ENCODE measurements around the gene ADK. TPM values are rescaled to one million over a fixed set of nuclear protein-coding genes. Genes with fewer than 3 reads are reported as not detected.

ADK gene
- total RNA-seq, 1 donor from 2014 or later, result 46.1 TPM

- H3K27ac Mint-ChIP-seq, result peak overlapping the region; percentile 18
- ChIA-PET POLR2A (no interaction called here), CTCF (interaction anchor here (1.1 to 1.5 kb wide), 3 partner anchors 15 to 91 kb away, joined by 3 to 5 read pairs (median 4); no protein-coding TSS in a partner anchor)
- ATAC-seq (ENCODE audit: low read depth) (no peak), DNase-seq (no peak)
- no peaks in the 10 kb centered on the region for H3K27me3 Mint-ChIP-seq
- H3K4me1 Mint-ChIP-seq, result peaks cover 6% of the 10 kb centered on the region
- intact Hi-C loops (cut with micrococcal nuclease), result no loop called here
- peaks cover 89% of the 10 kb centered on the region for H3K36me3 Mint-ChIP-seq (ENCODE audit: low read depth)
- TF ChIP-seq, protein P1, sequence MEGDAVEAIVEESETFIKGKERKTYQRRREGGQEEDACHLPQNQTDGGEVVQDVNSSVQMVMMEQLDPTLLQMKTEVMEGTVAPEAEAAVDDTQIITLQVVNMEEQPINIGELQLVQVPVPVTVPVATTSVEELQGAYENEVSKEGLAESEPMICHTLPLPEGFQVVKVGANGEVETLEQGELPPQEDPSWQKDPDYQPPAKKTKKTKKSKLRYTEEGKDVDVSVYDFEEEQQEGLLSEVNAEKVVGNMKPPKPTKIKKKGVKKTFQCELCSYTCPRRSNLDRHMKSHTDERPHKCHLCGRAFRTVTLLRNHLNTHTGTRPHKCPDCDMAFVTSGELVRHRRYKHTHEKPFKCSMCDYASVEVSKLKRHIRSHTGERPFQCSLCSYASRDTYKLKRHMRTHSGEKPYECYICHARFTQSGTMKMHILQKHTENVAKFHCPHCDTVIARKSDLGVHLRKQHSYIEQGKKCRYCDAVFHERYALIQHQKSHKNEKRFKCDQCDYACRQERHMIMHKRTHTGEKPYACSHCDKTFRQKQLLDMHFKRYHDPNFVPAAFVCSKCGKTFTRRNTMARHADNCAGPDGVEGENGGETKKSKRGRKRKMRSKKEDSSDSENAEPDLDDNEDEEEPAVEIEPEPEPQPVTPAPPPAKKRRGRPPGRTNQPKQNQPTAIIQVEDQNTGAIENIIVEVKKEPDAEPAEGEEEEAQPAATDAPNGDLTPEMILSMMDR (IDR thresholded peaks at IDR 0.05), result no peak
- H3K9me3 Mint-ChIP-seq, result no peaks in the 10 kb centered on the region
- no peak overlapping the region for H3K4me3 Mint-ChIP-seq
These were observed 29.0 kb upstream of the ADK start for GRCh38 chr10:74122060-74122459.

DNA sequence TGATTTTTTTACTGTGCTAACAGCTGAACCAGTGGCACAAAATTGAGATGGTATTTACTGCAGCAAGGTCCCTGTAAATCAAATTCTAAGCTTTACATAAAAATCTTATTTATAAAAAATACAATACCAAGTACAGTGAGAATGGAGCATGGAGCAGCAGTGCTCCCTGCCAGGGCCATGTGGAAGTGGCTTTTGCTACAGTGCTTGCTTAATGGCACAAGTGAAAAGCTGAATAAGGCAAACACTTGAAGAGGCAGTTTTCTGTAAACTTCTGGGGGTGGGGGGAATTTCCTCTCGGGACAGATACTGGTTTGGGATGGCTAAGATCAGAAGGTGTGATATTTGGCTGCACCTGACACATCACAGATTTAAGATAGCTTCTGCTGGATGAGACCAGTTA is 27.9 kb upstream of the ADK start:
- H3K27me3 Mint-ChIP-seq, result no peaks in the 10 kb centered on the region
- peaks cover 83% of the 10 kb centered on the region for H3K36me3 Mint-ChIP-seq (ENCODE audit: low read depth)
- peaks cover 2% of the 10 kb centered on the region for H3K4me1 Mint-ChIP-seq
- intact Hi-C loops (cut with micrococcal nuclease), result no loop called here
- ChIA-PET POLR2A (interaction anchor here (0.6 kb wide), 1 partner anchor 75 kb away, joined by 4 read pairs; no protein-coding TSS in a partner anchor), CTCF (interaction anchor here (0.7 to 1.1 kb wide), 2 partner anchors 15 to 165 kb away, joined by 3 to 4 read pairs; no protein-coding TSS in a partner anchor)
- TF ChIP-seq, protein P1 (IDR thresholded peaks at IDR 0.05), result no peak
- ATAC-seq (ENCODE audit: low read depth) (no peak), DNase-seq (no peak)
- H3K27ac Mint-ChIP-seq, result no peak overlapping the region
- no peaks in the 10 kb centered on the region for H3K9me3 Mint-ChIP-seq
- H3K4me3 Mint-ChIP-seq, result no peak overlapping the region

DNA sequence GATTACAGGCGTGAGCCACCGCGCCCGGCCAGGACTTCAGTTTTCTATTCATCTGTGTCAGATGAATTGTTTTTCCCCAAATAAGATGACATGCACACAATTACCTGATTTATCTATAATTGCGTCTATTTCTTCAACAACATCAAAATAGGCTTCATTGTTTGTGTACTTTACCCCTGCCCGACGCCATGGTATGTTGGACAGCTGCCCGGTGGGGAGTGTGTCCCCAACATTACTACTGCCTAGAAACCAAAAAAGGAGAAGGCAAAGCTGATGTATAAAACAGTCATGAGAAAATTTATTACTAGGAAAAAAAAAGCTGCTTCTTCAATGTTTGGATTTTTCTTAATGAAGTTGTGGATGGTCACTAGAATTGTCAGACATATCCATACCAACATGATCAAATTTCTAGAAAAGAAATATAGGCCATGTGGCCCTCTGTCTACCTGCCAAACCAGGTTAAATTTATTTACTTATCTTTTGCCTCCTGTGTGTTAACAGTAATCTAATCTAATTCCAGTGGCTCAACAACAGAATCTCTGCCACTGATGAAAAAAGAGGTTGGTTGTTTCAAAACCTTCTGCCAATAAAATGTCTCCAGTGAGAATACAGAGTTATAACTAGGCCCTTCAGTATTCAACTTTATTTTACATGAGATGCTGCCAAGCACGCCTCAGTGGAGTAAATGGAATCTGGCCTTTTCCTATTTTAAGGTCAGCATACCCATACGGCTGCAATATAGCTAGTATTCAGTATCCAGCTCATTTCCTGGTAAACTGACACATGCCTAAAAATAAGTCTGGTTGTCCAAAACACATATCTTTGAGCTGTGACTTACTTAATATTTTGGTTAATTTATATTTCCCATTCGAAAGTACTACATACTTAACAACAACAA is 16.8 kb upstream of the ADK start:
- Mint-ChIP-seq H3K27me3 (no peaks in the 10 kb centered on the region), H3K4me3 (no peak overlapping the region), H3K27ac (no peak overlapping the region), H3K36me3 (ENCODE audit: low read depth) (peaks cover 76% of the 10 kb centered on the region), H3K9me3 (no peaks in the 10 kb centered on the region), H3K4me1 (no peaks in the 10 kb centered on the region)
- TF ChIP-seq, protein P1 (IDR thresholded peaks at IDR 0.05), result no peak
- intact Hi-C loops (cut with micrococcal nuclease), result no loop called here
- DNase-seq (no peak), ATAC-seq (ENCODE audit: low read depth) (no peak)
- ChIA-PET POLR2A (interaction anchor here (1.2 kb wide), 1 partner anchor 16 kb away, joined by 3 read pairs; the partner anchor contains the start of genes ADK and AP3M1), CTCF (interaction anchor here (0.7 to 1.9 kb wide), 3 partner anchors 17 to 184 kb away, joined by 3 to 4 read pairs (median 3); partner anchors contain the start of genes ADK and AP3M1)

DNA sequence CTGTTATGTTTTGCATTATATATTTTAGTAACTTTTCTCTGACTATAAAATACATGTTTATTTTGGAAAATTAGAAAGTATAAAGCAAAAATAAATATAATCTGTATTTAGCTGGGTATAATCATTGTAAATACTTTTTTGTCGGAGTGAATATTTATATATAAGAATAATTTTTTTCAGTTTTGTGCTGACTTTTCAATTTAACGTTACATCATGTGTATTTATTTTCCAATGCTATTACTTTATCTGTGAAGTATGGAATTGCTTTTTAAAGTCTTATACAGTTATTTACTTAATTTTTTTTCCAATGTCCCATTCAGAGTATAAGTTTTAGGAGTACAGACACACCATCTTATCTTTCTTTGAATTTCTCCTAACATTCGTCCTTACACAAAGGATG is 15.6 kb upstream of the ADK start:
- no peaks in the 10 kb centered on the region for H3K9me3 Mint-ChIP-seq
- H3K4me1 Mint-ChIP-seq, result no peaks in the 10 kb centered on the region
- CTCF ChIA-PET, result no interaction called here

More for the DNA sequence above, 15.6 kb upstream of the ADK start:
- H3K4me3 Mint-ChIP-seq, result no peak overlapping the region
- H3K27ac Mint-ChIP-seq, result no peak overlapping the region
- H3K27me3 Mint-ChIP-seq, result no peaks in the 10 kb centered on the region
- ATAC-seq (ENCODE audit: low read depth) (no peak), DNase-seq (no peak)
- TF ChIP-seq, protein P1 (IDR thresholded peaks at IDR 0.05), result no peak
- H3K36me3 Mint-ChIP-seq (ENCODE audit: low read depth), result peaks cover 67% of the 10 kb centered on the region
- intact Hi-C loops (cut with micrococcal nuclease), result no loop called here
- POLR2A ChIA-PET, result no interaction called here

All from activated B cell treated with CpG ODN at 0.5 μM for 24 hours (primary cell).